H1 (cell line): ENCODE data around the gene IL1RL1. TPM values are rescaled to one million over a fixed set of nuclear protein-coding genes. Genes with fewer than 3 reads are reported as not detected.

Experiments
- CHD2 ChIP-seq: IDR thresholded peaks from 2 replicates; pipeline ENCODE4 v1.6.1; 2012; ENCODE audit warnings: low read length, improper control_type of control experiment
- JUN ChIP-seq: IDR thresholded peaks from 2 replicates; pipeline ENCODE4 v1.6.1; 2011; ENCODE audit warnings: low read depth, mild to moderate bottlenecking, improper control_type of control experiment, low read length
- JUND ChIP-seq: IDR thresholded peaks from 2 replicates; pipeline ENCODE4 v1.6.1; 2011; ENCODE audit warnings: mild to moderate bottlenecking, improper control_type of control experiment, low read length
- NRF1 ChIP-seq: IDR thresholded peaks from 2 replicates; pipeline ENCODE4 v1.6.1; 2011; ENCODE audit warnings: mild to moderate bottlenecking, low read depth, low read length, improper control_type of control experiment
- PHF8 ChIP-seq: fragments of 200-600 bp; sonication (generic); conservative IDR thresholded peaks from 2 replicates; pipeline ENCODE4 v1.7.1; 2012; ENCODE audit warnings: low read depth, mild to moderate bottlenecking, inconsistent platforms, low read length, moderate library complexity
- RFX5 ChIP-seq: IDR thresholded peaks from 2 replicates; pipeline ENCODE4 v1.6.1; 2011; ENCODE audit warnings: low read depth, low read length, improper control_type of control experiment, borderline replicate concordance
- SAP30 ChIP-seq: fragments of 300-600 bp; sonication (generic); IDR thresholded peaks from 2 replicates; pipeline ENCODE4 v1.7.1; 2012; ENCODE audit warnings: low read length, moderate library complexity, mild to moderate bottlenecking, inconsistent platforms; ENCODE audit not compliant: insufficient read depth, insufficient replicate concordance
- SIX5 ChIP-seq: IDR thresholded peaks from 2 replicates; pipeline ENCODE4 v1.6.1; 2011; ENCODE audit warnings: mild to moderate bottlenecking, low read depth, low read length
- TAF7 ChIP-seq: optimal IDR thresholded peaks from 2 replicates; pipeline ENCODE3; 2011; ENCODE audit warnings: low read depth, mild to moderate bottlenecking, inconsistent platforms, low read length, moderate library complexity, borderline replicate concordance
- ZNF274 ChIP-seq: IDR thresholded peaks from 2 replicates; pipeline ENCODE4 v1.7.0; 2012; ENCODE audit warnings: low read length, borderline replicate concordance; ENCODE audit errors: extremely low read depth
- polyA plus RNA-seq, 7 experiments: library from polyadenylated mRNA; depleted of rRNA in 3 of 7; stranded (reverse) in 5 of 7; unstranded in 2 of 7; fragments of >200 nt in 5 of 7; fragments of 200-250 nt in 2 of 7; gene quantifications; 1 replicate in 5 of 7; 2 replicates in 1 of 7; 4 replicates in 1 of 7; pipeline versions ENCODE4 v1.2.1 to v1.2.3, GENCODE V29; 2011 to 2013; ENCODE audit warnings: missing spikeins in 2 of 7, mixed read lengths in 2 of 7
- total RNA-seq: library from RNA; stranded (reverse); fragmentation: NEBNext Ultra II Directional; extraction: Animal tissue kit (Norgen Biotek cat#: 25700); gene quantifications from 2 replicates; pipeline ENCODE4 v1.2.1, GENCODE V29; 2021
- TF ChIP-seq, protein P1 (sequence below): fragments of 300-600 bp; sonication (generic); IDR thresholded peaks from 2 replicates; pipeline ENCODE4 v1.7.1; 2012; ENCODE audit warnings: low read length, moderate library complexity, mild to moderate bottlenecking, inconsistent platforms; ENCODE audit not compliant: insufficient replicate concordance

IL1RL1 gene
- total and polyA plus RNA-seq, 2 of the 8 experiments (the other 6 are each of a cell fraction or from before 2014, with no cell fraction given) = not detected

- TF ChIP-seq, protein P1, sequence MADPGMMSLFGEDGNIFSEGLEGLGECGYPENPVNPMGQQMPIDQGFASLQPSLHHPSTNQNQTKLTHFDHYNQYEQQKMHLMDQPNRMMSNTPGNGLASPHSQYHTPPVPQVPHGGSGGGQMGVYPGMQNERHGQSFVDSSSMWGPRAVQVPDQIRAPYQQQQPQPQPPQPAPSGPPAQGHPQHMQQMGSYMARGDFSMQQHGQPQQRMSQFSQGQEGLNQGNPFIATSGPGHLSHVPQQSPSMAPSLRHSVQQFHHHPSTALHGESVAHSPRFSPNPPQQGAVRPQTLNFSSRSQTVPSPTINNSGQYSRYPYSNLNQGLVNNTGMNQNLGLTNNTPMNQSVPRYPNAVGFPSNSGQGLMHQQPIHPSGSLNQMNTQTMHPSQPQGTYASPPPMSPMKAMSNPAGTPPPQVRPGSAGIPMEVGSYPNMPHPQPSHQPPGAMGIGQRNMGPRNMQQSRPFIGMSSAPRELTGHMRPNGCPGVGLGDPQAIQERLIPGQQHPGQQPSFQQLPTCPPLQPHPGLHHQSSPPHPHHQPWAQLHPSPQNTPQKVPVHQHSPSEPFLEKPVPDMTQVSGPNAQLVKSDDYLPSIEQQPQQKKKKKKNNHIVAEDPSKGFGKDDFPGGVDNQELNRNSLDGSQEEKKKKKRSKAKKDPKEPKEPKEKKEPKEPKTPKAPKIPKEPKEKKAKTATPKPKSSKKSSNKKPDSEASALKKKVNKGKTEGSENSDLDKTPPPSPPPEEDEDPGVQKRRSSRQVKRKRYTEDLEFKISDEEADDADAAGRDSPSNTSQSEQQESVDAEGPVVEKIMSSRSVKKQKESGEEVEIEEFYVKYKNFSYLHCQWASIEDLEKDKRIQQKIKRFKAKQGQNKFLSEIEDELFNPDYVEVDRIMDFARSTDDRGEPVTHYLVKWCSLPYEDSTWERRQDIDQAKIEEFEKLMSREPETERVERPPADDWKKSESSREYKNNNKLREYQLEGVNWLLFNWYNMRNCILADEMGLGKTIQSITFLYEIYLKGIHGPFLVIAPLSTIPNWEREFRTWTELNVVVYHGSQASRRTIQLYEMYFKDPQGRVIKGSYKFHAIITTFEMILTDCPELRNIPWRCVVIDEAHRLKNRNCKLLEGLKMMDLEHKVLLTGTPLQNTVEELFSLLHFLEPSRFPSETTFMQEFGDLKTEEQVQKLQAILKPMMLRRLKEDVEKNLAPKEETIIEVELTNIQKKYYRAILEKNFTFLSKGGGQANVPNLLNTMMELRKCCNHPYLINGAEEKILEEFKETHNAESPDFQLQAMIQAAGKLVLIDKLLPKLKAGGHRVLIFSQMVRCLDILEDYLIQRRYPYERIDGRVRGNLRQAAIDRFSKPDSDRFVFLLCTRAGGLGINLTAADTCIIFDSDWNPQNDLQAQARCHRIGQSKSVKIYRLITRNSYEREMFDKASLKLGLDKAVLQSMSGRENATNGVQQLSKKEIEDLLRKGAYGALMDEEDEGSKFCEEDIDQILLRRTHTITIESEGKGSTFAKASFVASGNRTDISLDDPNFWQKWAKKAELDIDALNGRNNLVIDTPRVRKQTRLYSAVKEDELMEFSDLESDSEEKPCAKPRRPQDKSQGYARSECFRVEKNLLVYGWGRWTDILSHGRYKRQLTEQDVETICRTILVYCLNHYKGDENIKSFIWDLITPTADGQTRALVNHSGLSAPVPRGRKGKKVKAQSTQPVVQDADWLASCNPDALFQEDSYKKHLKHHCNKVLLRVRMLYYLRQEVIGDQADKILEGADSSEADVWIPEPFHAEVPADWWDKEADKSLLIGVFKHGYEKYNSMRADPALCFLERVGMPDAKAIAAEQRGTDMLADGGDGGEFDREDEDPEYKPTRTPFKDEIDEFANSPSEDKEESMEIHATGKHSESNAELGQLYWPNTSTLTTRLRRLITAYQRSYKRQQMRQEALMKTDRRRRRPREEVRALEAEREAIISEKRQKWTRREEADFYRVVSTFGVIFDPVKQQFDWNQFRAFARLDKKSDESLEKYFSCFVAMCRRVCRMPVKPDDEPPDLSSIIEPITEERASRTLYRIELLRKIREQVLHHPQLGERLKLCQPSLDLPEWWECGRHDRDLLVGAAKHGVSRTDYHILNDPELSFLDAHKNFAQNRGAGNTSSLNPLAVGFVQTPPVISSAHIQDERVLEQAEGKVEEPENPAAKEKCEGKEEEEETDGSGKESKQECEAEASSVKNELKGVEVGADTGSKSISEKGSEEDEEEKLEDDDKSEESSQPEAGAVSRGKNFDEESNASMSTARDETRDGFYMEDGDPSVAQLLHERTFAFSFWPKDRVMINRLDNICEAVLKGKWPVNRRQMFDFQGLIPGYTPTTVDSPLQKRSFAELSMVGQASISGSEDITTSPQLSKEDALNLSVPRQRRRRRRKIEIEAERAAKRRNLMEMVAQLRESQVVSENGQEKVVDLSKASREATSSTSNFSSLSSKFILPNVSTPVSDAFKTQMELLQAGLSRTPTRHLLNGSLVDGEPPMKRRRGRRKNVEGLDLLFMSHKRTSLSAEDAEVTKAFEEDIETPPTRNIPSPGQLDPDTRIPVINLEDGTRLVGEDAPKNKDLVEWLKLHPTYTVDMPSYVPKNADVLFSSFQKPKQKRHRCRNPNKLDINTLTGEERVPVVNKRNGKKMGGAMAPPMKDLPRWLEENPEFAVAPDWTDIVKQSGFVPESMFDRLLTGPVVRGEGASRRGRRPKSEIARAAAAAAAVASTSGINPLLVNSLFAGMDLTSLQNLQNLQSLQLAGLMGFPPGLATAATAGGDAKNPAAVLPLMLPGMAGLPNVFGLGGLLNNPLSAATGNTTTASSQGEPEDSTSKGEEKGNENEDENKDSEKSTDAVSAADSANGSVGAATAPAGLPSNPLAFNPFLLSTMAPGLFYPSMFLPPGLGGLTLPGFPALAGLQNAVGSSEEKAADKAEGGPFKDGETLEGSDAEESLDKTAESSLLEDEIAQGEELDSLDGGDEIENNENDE = no peak
- no peak for TF ChIP-seq CHD2
- no peak for TF ChIP-seq SAP30
- TF ChIP-seq JUN = no peak
- TF ChIP-seq PHF8 = no peak
- TF ChIP-seq RFX5 = no peak
- no peak for TF ChIP-seq JUND
- no peak for TF ChIP-seq NRF1
- TF ChIP-seq SIX5 = no peak
- TF ChIP-seq TAF7 = no peak
- no peak for TF ChIP-seq ZNF274
These were observed 55.2 kb downstream of the IL1RL1 start (continued) for GRCh38 chr2:102366406-102367112.
